ENCODE data around the gene KCNK7. TPM values are rescaled to one million over a fixed set of nuclear protein-coding genes. Genes with fewer than 3 reads are reported as not detected.

Gene KCNK7
- total RNA-seq, 4 donors from 2014 or later: 1.5 to 3.5 (median 2.5) TPM; not detected in 1

DNA sequence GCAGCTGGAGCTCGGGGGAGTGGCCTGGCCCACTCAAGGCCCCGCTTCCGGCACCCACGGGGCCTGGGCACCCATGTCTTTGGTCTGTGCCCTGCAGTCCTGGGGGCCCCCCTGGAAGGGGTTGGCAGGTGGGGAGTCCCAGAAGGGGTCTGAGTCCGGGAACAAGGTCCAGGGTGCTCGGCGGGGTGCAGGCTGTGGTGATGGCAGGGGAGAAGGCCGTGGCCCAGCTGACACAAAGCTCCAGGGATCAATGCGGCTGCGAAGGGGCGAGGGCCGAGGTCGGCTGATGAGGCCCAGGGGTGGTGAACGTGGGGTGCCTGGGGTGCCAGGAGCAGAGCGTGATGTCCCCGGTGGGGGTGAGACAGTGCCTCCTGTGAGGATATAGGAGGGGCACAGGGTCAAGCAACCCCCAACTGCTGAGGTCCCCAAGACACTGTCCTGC lies 2.7 kb upstream of the KCNK7 start:
- Histone ChIP-seq H3K27me3 (no peaks in the 10 kb centered on the region), H3K9me3 (no peaks in the 10 kb centered on the region), H3K4me3 (no peak overlapping the region), H3K4me1 (peaks cover 0 to 4% (median 2%) of the 10 kb centered on the region in 4 donors), H3K27ac (no peak overlapping the region), H3K36me3 (peaks cover 0 to 46% (median 0%) of the 10 kb centered on the region in 3 donors)
- no peak for TF ChIP-seq POLR2A (IDR thresholded peaks at IDR 0.05)
- TF ChIP-seq, protein P1, sequence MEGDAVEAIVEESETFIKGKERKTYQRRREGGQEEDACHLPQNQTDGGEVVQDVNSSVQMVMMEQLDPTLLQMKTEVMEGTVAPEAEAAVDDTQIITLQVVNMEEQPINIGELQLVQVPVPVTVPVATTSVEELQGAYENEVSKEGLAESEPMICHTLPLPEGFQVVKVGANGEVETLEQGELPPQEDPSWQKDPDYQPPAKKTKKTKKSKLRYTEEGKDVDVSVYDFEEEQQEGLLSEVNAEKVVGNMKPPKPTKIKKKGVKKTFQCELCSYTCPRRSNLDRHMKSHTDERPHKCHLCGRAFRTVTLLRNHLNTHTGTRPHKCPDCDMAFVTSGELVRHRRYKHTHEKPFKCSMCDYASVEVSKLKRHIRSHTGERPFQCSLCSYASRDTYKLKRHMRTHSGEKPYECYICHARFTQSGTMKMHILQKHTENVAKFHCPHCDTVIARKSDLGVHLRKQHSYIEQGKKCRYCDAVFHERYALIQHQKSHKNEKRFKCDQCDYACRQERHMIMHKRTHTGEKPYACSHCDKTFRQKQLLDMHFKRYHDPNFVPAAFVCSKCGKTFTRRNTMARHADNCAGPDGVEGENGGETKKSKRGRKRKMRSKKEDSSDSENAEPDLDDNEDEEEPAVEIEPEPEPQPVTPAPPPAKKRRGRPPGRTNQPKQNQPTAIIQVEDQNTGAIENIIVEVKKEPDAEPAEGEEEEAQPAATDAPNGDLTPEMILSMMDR (IDR thresholded peaks at IDR 0.05): no peak
- no peak for DNase-seq

DNA sequence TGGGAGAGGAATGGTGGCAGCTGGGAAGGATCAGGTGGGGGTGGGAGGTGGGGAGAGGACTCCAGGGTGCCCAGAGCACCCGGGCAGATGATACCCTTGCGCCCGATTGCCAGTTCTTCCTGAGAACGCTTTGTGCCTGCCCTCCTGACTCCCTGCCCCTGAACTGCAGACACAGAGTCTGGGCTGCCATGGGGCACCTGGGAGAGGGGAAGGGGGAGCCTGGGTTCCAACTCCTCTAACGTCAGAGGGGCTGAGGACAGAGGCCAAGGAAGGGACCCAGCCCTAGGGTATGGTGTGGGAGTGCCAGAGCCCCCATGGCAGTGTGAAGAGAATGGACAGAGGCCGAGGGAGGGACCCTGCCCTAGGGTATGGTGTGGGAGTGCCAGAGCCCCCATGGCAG lies 920 bp upstream of the KCNK7 start:
- no peaks in the 10 kb centered on the region for H3K27me3 ChIP-seq
- H3K4me3 ChIP-seq: no peak overlapping the region
- H3K4me1 ChIP-seq: peaks cover 0 to 19% (median 2%) of the 10 kb centered on the region in 4 donors
- TF ChIP-seq POLR2A (IDR thresholded peaks at IDR 0.05): no peak
- TF ChIP-seq, protein P1 (IDR thresholded peaks at IDR 0.05): no peak
- DNase-seq: no peak
- no peaks in the 10 kb centered on the region for H3K9me3 ChIP-seq
- H3K36me3 ChIP-seq: peaks cover 0 to 41% (median 0%) of the 10 kb centered on the region in 3 donors
- H3K27ac ChIP-seq: no peak overlapping the region

DNA sequence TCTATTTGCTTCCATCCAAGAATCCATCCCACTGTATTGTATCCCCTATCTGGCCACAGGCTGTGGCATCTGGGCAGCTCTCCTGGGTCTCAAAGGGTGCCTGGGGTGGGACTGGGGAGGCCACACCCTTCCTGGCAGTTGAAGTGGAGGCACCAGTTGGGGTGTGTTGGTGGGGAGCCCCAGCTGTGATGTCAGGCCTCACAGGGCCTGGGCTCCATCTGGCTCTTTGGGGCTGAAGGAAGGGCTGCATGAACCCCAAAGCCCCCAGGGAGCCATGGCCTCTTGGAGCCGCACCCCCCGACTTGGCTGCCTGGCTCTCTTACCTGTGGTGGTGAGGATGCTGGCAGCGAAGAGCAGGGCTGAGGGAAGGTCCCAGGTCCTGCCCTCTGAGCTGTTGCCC lies 469 bp downstream of the KCNK7 start:
- no peaks in the 10 kb centered on the region for H3K9me3 ChIP-seq
- H3K27me3 ChIP-seq: no peaks in the 10 kb centered on the region
- DNase-seq: no peak
- no peak overlapping the region for H3K27ac ChIP-seq
- no peak overlapping the region for H3K4me3 ChIP-seq
- peaks cover 0 to 44% (median 0%) of the 10 kb centered on the region in 3 donors for H3K36me3 ChIP-seq
- TF ChIP-seq, protein P1 (IDR thresholded peaks at IDR 0.05): no peak
- TF ChIP-seq POLR2A (IDR thresholded peaks at IDR 0.05): no peak
- H3K4me1 ChIP-seq: peaks cover 0 to 19% (median 2%) of the 10 kb centered on the region in 4 donors

DNA sequence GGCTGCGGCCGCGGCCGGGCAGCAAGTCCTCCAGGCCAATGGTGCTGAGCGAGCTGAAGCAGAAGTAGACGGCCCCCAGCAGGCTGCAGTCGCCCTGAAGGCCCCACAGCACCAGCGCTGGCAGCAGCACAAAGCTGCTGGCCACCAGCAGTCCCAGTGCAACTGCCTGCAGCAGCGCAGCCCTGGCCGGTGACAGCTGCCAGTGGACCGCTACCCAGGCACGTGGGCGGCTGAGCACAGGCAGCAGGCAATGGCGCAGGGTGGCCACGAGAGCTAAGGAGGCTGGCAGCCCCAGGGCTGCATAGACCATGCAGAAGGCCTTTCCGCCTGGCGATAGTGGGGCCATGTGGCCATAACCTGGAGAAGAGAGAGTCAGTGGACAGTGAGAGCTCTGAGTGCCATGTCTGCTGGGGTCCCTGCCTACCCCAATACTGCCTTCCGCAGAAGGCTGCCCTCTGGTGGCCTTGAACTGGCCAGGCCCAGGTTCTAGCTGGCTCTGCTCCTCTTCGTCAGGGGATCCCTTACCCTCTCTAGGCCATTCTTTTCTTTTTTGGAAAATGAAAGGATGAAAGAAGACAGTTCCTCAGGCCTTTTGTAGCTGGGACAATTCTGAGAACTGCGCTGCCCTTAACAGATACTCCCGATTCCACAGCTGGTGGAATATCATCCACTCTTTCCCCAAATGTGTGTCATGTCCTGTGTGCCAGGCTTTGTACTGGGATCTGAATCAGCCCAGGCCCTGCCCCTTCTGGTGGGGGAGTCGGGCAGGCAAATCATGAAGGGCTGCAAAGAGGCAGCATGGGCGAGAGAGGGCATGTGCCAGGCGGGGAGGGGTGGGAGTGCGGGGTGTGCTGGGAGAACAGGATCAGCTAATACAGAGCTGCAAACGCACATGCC lies 1.8 kb downstream of the KCNK7 start:
- H3K9me3 ChIP-seq: no peaks in the 10 kb centered on the region
- peaks cover 0 to 38% (median 0%) of the 10 kb centered on the region in 3 donors for H3K36me3 ChIP-seq
- peaks cover 0 to 20% (median 3%) of the 10 kb centered on the region in 4 donors for H3K4me1 ChIP-seq
- H3K27ac ChIP-seq: no peak overlapping the region
- no peaks in the 10 kb centered on the region for H3K27me3 ChIP-seq
- DNase-seq: peak in 2 of 3 donors; percentile 55 to 69
- no peak for TF ChIP-seq POLR2A (IDR thresholded peaks at IDR 0.05)
- TF ChIP-seq, protein P1 (IDR thresholded peaks at IDR 0.05): peak; percentile 52 to 59 (median 55)
- no peak overlapping the region for H3K4me3 ChIP-seq

DNA sequence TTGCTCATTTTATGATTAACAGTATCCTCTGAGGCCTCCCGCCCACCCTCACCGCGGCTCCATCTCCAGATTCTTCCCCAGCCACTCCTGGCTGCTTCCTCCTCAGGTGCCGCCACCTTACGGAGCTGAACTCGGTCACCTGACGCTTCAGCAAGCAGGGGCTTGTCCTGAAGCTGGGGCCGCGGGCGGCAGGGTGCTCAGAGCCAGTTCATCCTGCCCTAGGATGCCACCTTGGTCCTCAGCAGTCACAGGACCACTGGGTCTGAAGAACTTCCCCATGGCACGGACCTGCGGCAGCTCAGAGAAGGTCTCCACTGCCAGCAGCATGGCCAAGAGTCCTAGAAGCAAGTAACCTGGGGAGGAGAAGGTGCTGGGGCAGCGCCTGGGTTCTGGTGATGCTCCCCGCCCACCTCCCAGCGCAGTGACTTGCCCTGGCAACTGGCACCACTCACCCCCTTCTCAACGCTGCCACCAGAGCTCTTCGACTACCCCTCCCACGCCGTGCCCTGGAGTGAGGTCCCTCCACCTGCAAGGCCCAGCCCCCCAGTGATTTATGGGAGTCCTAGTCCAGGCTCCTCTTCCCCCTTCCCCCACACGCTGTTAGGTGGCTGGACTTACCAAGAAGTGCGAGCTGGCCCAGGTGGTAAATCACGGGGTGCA lies 2.6 kb downstream of the KCNK7 start:
- no peaks in the 10 kb centered on the region for H3K27me3 ChIP-seq
- no peak for TF ChIP-seq POLR2A (IDR thresholded peaks at IDR 0.05)
- TF ChIP-seq, protein P1 (IDR thresholded peaks at IDR 0.05): no peak
- peaks cover 0 to 30% (median 0%) of the 10 kb centered on the region in 3 donors for H3K36me3 ChIP-seq
- H3K27ac ChIP-seq: peak overlapping the region in 2 of 4 donors; percentile 14 to 60
- H3K4me3 ChIP-seq: no peak overlapping the region
- no peak for DNase-seq
- H3K9me3 ChIP-seq: no peaks in the 10 kb centered on the region
- peaks cover 0 to 28% (median 10%) of the 10 kb centered on the region in 4 donors for H3K4me1 ChIP-seq

Measured in Peyer's patch (tissue), 4 donors.